GM23338 (cell line): ENCODE measurements around the gene PLD2. TPM values are rescaled to one million over a fixed set of nuclear protein-coding genes. Genes with fewer than 3 reads are reported as not detected.

Experiments used
- ATAC-seq: fragments of 200-7000 bp; cut with Tn5 transposase; 3 replicates; pipeline ENCODE4 v1.9.1; 2020
- DNase-seq: peaks from one replicate; pipeline ENCODE4 v3.0.0-alpha.2; 2015; ENCODE audit warnings: low spot score
- H2AFZ ChIP-seq: fragments of 200-600 bp; sonication (generic); 2 replicates; pipeline ENCODE4 v1.8.0; 2016; ENCODE audit warnings: antibody characterized with exemption, mild to moderate bottlenecking, moderate library complexity
- H3F3A ChIP-seq: fragments of 200-600 bp; sonication (generic); replicated peaks from 2 replicates; pipeline ENCODE4 v1.8.0; 2017; ENCODE audit warnings: antibody characterized with exemption, mixed run types, low read depth
- H3K27ac ChIP-seq: fragments of 200-600 bp; sonication (generic); 2 replicates; pipeline ENCODE4 v1.6.1; 2016; ENCODE audit warnings: low read depth
- H3K27me3 ChIP-seq: fragments of 200-600 bp; sonication (generic); 2 replicates; pipeline ENCODE4 v1.8.0; 2016; ENCODE audit warnings: mild to moderate bottlenecking, mixed run types, moderate library complexity; ENCODE audit not compliant: insufficient read depth
- H3K36me3 ChIP-seq: fragments of 200-600 bp; sonication (generic); 2 replicates; pipeline ENCODE4 v1.8.0; 2016; ENCODE audit warnings: mild to moderate bottlenecking; ENCODE audit not compliant: insufficient read depth
- H3K4me1 ChIP-seq: fragments of 200-600 bp; sonication (generic); 2 replicates; pipeline ENCODE4 v1.8.0; 2016; ENCODE audit warnings: mild to moderate bottlenecking, moderate library complexity; ENCODE audit not compliant: insufficient read depth
- H3K4me2 ChIP-seq: fragments of 200-600 bp; sonication (generic); 2 replicates; pipeline ENCODE4 v1.7.1; 2017; ENCODE audit warnings: mixed run types
- H3K4me3 ChIP-seq: fragments of 200-600 bp; sonication (generic); 2 replicates; pipeline ENCODE4 v1.6.1; 2016; ENCODE audit warnings: mixed run types
- H3K79me2 ChIP-seq: fragments of 200-600 bp; sonication (generic); replicated peaks from 2 replicates; pipeline ENCODE4 v1.8.0; 2017; ENCODE audit warnings: mild to moderate bottlenecking; ENCODE audit not compliant: insufficient read depth
- H3K9me2 ChIP-seq: fragments of 200-600 bp; sonication (generic); 2 replicates; pipeline ENCODE4 v1.8.0; 2017; ENCODE audit not compliant: insufficient read depth
- H4K20me1 ChIP-seq: fragments of 200-600 bp; sonication (generic); replicated peaks from 2 replicates; pipeline ENCODE4 v1.8.0; 2017; ENCODE audit warnings: mild to moderate bottlenecking; ENCODE audit not compliant: insufficient read depth
- H3K27ac Mint-ChIP-seq: 2 replicates; pipeline ENCODE4 v1.8.0; 2020; ENCODE audit warnings: inconsistent platforms, mild to moderate bottlenecking, moderate library complexity, mixed read lengths
- H3K27me3 Mint-ChIP-seq: 3 replicates; pipeline ENCODE4 v1.8.0; 2022; ENCODE audit warnings: low read depth, mild to moderate bottlenecking, moderate library complexity, mixed read lengths, inconsistent platforms; ENCODE audit not compliant: insufficient read depth, poor library complexity
- H3K36me3 Mint-ChIP-seq: 3 replicates; pipeline ENCODE4 v1.8.0; 2021; ENCODE audit warnings: low read depth, mild to moderate bottlenecking, inconsistent platforms, moderate library complexity, mixed read lengths
- H3K4me1 Mint-ChIP-seq: 3 replicates; pipeline ENCODE4 v1.8.0; 2020; ENCODE audit warnings: mild to moderate bottlenecking, inconsistent platforms, mixed read lengths
- H3K4me3 Mint-ChIP-seq: 3 replicates; pipeline ENCODE4 v1.8.0; 2021; ENCODE audit warnings: moderate library complexity, mild to moderate bottlenecking, inconsistent platforms, mixed read lengths
- H3K9me3 Mint-ChIP-seq: 3 replicates; pipeline ENCODE4 v1.8.0; 2020; ENCODE audit warnings: moderate library complexity, mild to moderate bottlenecking, inconsistent platforms, mixed read lengths
- CREB1 ChIP-seq: fragments of 250-450 bp; sonication (Bioruptor Pico); IDR thresholded peaks from 2 replicates; pipeline ENCODE4 v1.5.0; 2020; ENCODE audit warnings: low read depth, mild to moderate bottlenecking, moderate library complexity
- CTCF ChIP-seq, 2 experiments: fragments of 200-600 bp in 1 of 2; sonication (generic) in 1 of 2; conservative IDR thresholded peaks; 2 replicates each; pipeline versions ENCODE4 v1.5.1 to v1.6.1; 2016 to 2017; ENCODE audit warnings: antibody characterized with exemption in 2 of 2, low read depth in 2 of 2, mild to moderate bottlenecking in 2 of 2, moderate library complexity in 1 of 2
- ETS1 ChIP-seq: IDR thresholded peaks from 2 replicates; pipeline ENCODE4 v1.6.1; 2016; ENCODE audit warnings: antibody characterized with exemption
- EZH2 ChIP-seq: fragments of 200-600 bp; sonication (generic); IDR thresholded peaks from one replicate; pipeline ENCODE4 v1.8.0; 2017; ENCODE audit warnings: antibody characterized with exemption, mild to moderate bottlenecking, low read depth; ENCODE audit not compliant: unreplicated experiment
- EZH2phosphoT487 ChIP-seq: fragments of 200-600 bp; sonication (generic); IDR thresholded peaks from one replicate; pipeline ENCODE4 v1.8.1; 2018; ENCODE audit warnings: antibody characterized with exemption; ENCODE audit not compliant: unreplicated experiment
- JUNB ChIP-seq: IDR thresholded peaks from one replicate; pipeline ENCODE4 v1.6.1; 2016; ENCODE audit warnings: antibody characterized with exemption; ENCODE audit not compliant: unreplicated experiment
- NANOG ChIP-seq: IDR thresholded peaks from 2 replicates; pipeline ENCODE4 v1.6.1; 2016; ENCODE audit warnings: antibody characterized with exemption, borderline replicate concordance
- POLR2AphosphoS5 ChIP-seq: IDR thresholded peaks from 2 replicates; pipeline ENCODE4 v1.6.1; 2016; ENCODE audit warnings: antibody characterized with exemption, low read depth
- REST ChIP-seq: IDR thresholded peaks from one replicate; pipeline ENCODE4 v1.6.1; 2018; ENCODE audit warnings: antibody characterized with exemption; ENCODE audit not compliant: unreplicated experiment
- STAT1 ChIP-seq: IDR thresholded peaks from one replicate; pipeline ENCODE4 v1.6.1; 2016; ENCODE audit warnings: antibody characterized with exemption; ENCODE audit not compliant: unreplicated experiment
- ZNF114 ChIP-seq: fragments of 250-450 bp; sonication (Bioruptor Pico); IDR thresholded peaks from 2 replicates; pipeline ENCODE4 v1.5.0; 2020; ENCODE audit warnings: mild to moderate bottlenecking, moderate library complexity
- ZNF331 ChIP-seq: fragments of 250-450 bp; sonication (Bioruptor Pico); IDR thresholded peaks from 2 replicates; pipeline ENCODE4 v1.5.0; 2020; ENCODE audit warnings: low read depth, mild to moderate bottlenecking, moderate library complexity
- ZNF462 ChIP-seq: fragments of 250-450 bp; sonication (Bioruptor Pico); IDR thresholded peaks from 2 replicates; pipeline ENCODE4 v1.5.0; 2020; ENCODE audit warnings: mild to moderate bottlenecking, moderate library complexity
- polyA plus RNA-seq: library from polyadenylated mRNA; unstranded; fragments of >200 nt; fragmentation: Nextera tagmentation; extraction: Ambion mirVana; gene quantifications from 2 replicates; pipeline ENCODE4 v1.2.1, GENCODE V29; 2016
- total RNA-seq: library from RNA; depleted of rRNA; stranded (reverse); fragments of >200 nt; shearing (Covaris generic); gene quantifications from 2 replicates; pipeline ENCODE4 v1.2.3, GENCODE V29; 2014

Gene PLD2
- total and polyA plus RNA-seq, 2 experiments from 2014 or later, result 20.2 to 55.9 TPM

- Histone ChIP-seq H3K4me2 (no peak overlapping the region), H3K79me2 (peaks cover 82% of the 10 kb centered on the region), H3K27me3 (no peaks in the 10 kb centered on the region), H3K9me2 (no peaks in the 10 kb centered on the region), H3K27ac (no peak overlapping the region), H3K4me3 (no peak overlapping the region), H3K36me3 (no peaks in the 10 kb centered on the region), H3F3A (no peaks in the 10 kb centered on the region), H3K4me1 (peaks cover 8% of the 10 kb centered on the region; the same call in 1 of the 2 replicates), H2AFZ (no peak overlapping the region), H4K20me1 (peaks cover 19% of the 10 kb centered on the region)
- Mint-ChIP-seq H3K36me3 (no peaks in the 10 kb centered on the region; the same call in 2 of the 3 replicates), H3K9me3 (no peaks in the 10 kb centered on the region), H3K27me3 (peaks cover 5% of the 10 kb centered on the region), H3K4me3 (no peak overlapping the region), H3K27ac (no peak overlapping the region), H3K4me1 (peaks cover 30% of the 10 kb centered on the region)
- TF ChIP-seq POLR2AphosphoS5, result no peak
- TF ChIP-seq ZNF462 (CRISPR knock-in tag), result no peak
- TF ChIP-seq ZNF114, result no peak
- TF ChIP-seq EZH2, result no peak
- no peak for TF ChIP-seq NANOG
- TF ChIP-seq EZH2phosphoT487, result no peak
- no peak for TF ChIP-seq ETS1
- TF ChIP-seq ZNF331, result no peak
- TF ChIP-seq JUNB, result no peak
- TF ChIP-seq STAT1, result no peak
- TF ChIP-seq REST, result no peak
- TF ChIP-seq CREB1 (CRISPR knock-in tag), result no peak
- no peak for TF ChIP-seq CTCF (conservative IDR thresholded peaks at IDR 0.05; ENCODE audit: low read depth in 2 of 2)
- DNase-seq (no peak), ATAC-seq (no peak)
These were observed 35.4 kb downstream of the PLD2 start for GRCh38 chr17:4842376-4842775.
